Esophagus squamous epithelium (tissue), 5 donors: ENCODE measurements around the gene USB1. TPM values are rescaled to one million over a fixed set of nuclear protein-coding genes. Genes with fewer than 3 reads are reported as not detected.

Experiments
- DNase-seq: peaks from one replicate; lab custom pipeline; 2025; lab: John Stamatoyannopoulos, UW
- H3K27ac ChIP-seq, 4 donors: fragments of 200-600 bp; sonication (generic); one replicate each; pipeline ENCODE4 v1.5.1; 2016 to 2019; ENCODE audit warnings: mild to moderate bottlenecking in 1 of 4
- H3K27me3 ChIP-seq, 4 donors: fragments of 200-600 bp; sonication (generic); 1 replicate in 3 of 4; 2 replicates in 1 of 4; pipeline versions ENCODE4 v1.5.1 to v1.6.0; 2017 to 2021; ENCODE audit warnings: antibody characterized with exemption in 1 of 4
- H3K36me3 ChIP-seq, 3 donors: fragments of 200-600 bp; sonication (generic); one replicate each; pipeline ENCODE4 v1.5.1; 2016 to 2019
- H3K4me1 ChIP-seq, 3 donors: fragments of 200-600 bp; sonication (generic); one replicate each; pipeline ENCODE4 v1.5.1; 2017 to 2019
- H3K4me3 ChIP-seq, 4 donors: fragments of 200-600 bp; sonication (generic); 1 replicate in 3 of 4; 2 replicates in 1 of 4; pipeline ENCODE4 v1.5.1; 2016 to 2019; ENCODE audit warnings: mild to moderate bottlenecking in 2 of 4, moderate library complexity in 1 of 4
- H3K9me3 ChIP-seq, 3 donors: fragments of 200-600 bp; sonication (generic); one replicate each; pipeline ENCODE4 v1.5.1; 2016 to 2019
- CTCF ChIP-seq, 6 experiments: fragments of 450-650 bp in 4 of 6; fragments of 200-600 bp in 2 of 6; sonication (generic) in 2 of 6; IDR thresholded peaks; one replicate each; pipeline ENCODE4 v1.5.1; 2016 to 2019; ENCODE audit warnings: antibody characterized with exemption in 6 of 6, mild to moderate bottlenecking in 4 of 6, moderate library complexity in 4 of 6
- POLR2A ChIP-seq, 4 donors: fragments of 450-650 bp; IDR thresholded peaks; one replicate each; pipeline ENCODE4 v1.6.1; 2017; ENCODE audit warnings: antibody characterized with exemption in 4 of 4, mild to moderate bottlenecking in 4 of 4, moderate library complexity in 3 of 4
- WGBS, 2 donors: methylation state at CpG; one replicate each; pipeline ENCODE4 v1.1.5; 2018; 5-methylcytosine and 5-hydroxymethylcytosine counted together
- intact Hi-C: fragments of 100-400 bp; cut with DNase I; formaldehyde crosslinking; loops from one replicate; pipeline ENCODE4 v1.15.0; 2022
- total RNA-seq, 4 donors: library from RNA; depleted of rRNA; stranded (reverse); fragments of >200 nt; gene quantifications; one replicate each; pipeline ENCODE4 v1.1.0, GENCODE V29; 2016
- donor health status: DM: yes; HTN: yes; CAD: no.

USB1 gene
- total RNA-seq, 4 donors from 2014 or later: 11.2 to 23.9 (median 18.6) TPM

GRCh38 chr16:57969451-57970123 is 31.6 kb upstream of the USB1 start:
- no peaks in the 10 kb centered on the region for H3K9me3 ChIP-seq
- WGBS, 2 donors: 77 to 84% methylated on average over 8 to 9 of the region's 10 CpGs
- no peak overlapping the region for H3K4me3 ChIP-seq
- H3K36me3 ChIP-seq: no peaks in the 10 kb centered on the region
- TF ChIP-seq POLR2A (IDR thresholded peaks at IDR 0.05): no peak
- no peak for TF ChIP-seq CTCF (IDR thresholded peaks at IDR 0.05)
- intact Hi-C loops: no loop called here
- DNase-seq: no peak
- H3K4me1 ChIP-seq: no peaks in the 10 kb centered on the region
- H3K27ac ChIP-seq: no peak overlapping the region
- no peaks in the 10 kb centered on the region for H3K27me3 ChIP-seq

- 76 to 79% methylated on average over 13 of the region's 13 CpGs for WGBS, 2 donors
- H3K9me3 ChIP-seq: no peaks in the 10 kb centered on the region
- no peak for DNase-seq
- TF ChIP-seq CTCF (IDR thresholded peaks at IDR 0.05): no peak
- no peak for TF ChIP-seq POLR2A (IDR thresholded peaks at IDR 0.05)
- H3K27me3 ChIP-seq: no peaks in the 10 kb centered on the region
- intact Hi-C loops: no loop called here
- no peak overlapping the region for H3K4me3 ChIP-seq
- H3K27ac ChIP-seq: no peak overlapping the region
- H3K36me3 ChIP-seq: no peaks in the 10 kb centered on the region
- H3K4me1 ChIP-seq: no peaks in the 10 kb centered on the region
These were observed 30.9 kb upstream of the USB1 start for GRCh38 chr16:57970319-57970718.

GRCh38 chr16:57970970-57971369 is 30.2 kb upstream of the USB1 start, which contains the start of gene CNGB1:
TSS of gene CNGB1 (minus strand) at chr16:57971128. CDS start at chr16:57967286, 3,842 bp downstream.
- Histone ChIP-seq H3K9me3 (no peaks in the 10 kb centered on the region), H3K4me1 (peaks cover 0 to 1% (median under 1%) of the 10 kb centered on the region in 3 donors), H3K27ac (no peak within 1 kb of the TSS), H3K4me3 (no peak within 1 kb of the TSS), H3K36me3 (no peaks in the 10 kb centered on the region), H3K27me3 (no peaks in the 10 kb centered on the region)
- intact Hi-C loops: no loop called here
- no peak for TF ChIP-seq POLR2A (IDR thresholded peaks at IDR 0.05)
- TF ChIP-seq CTCF (IDR thresholded peaks at IDR 0.05): no peak
- WGBS, 2 donors: 75 to 78% methylated on average over 6 of the region's 6 CpGs
- no peak for DNase-seq

GRCh38 chr16:57971848-57972247 is 29.4 kb upstream of the USB1 start:
- WGBS, 2 donors: 58 to 95% methylated on average over 1 of the region's 1 CpG
- no peak for DNase-seq
- Histone ChIP-seq H3K27ac (no peak overlapping the region), H3K4me3 (no peak overlapping the region), H3K36me3 (no peaks in the 10 kb centered on the region), H3K27me3 (no peaks in the 10 kb centered on the region), H3K9me3 (no peaks in the 10 kb centered on the region), H3K4me1 (peaks cover 0 to 7% (median 6%) of the 10 kb centered on the region in 3 donors)
- intact Hi-C loops: no loop called here
- TF ChIP-seq POLR2A (IDR thresholded peaks at IDR 0.05) (no peak), CTCF (IDR thresholded peaks at IDR 0.05) (no peak)

- Histone ChIP-seq H3K4me3 (no peak overlapping the region), H3K4me1 (peaks cover 0 to 7% (median 6%) of the 10 kb centered on the region in 3 donors), H3K36me3 (no peaks in the 10 kb centered on the region), H3K27me3 (no peaks in the 10 kb centered on the region), H3K27ac (no peak overlapping the region), H3K9me3 (no peaks in the 10 kb centered on the region)
- intact Hi-C loops: no loop called here
- no peak for TF ChIP-seq POLR2A (IDR thresholded peaks at IDR 0.05)
- TF ChIP-seq CTCF (IDR thresholded peaks at IDR 0.05): no peak
- WGBS, 2 donors: 86 to 87% methylated on average over 4 of the region's 4 CpGs
- DNase-seq: no peak
These were observed 28.9 kb upstream of the USB1 start for GRCh38 chr16:57972306-57972705.
